ENCODE data around the gene EIF3I.

- no peak for TF ChIP-seq EZH2 (IDR thresholded peaks at IDR 0.05; ENCODE audit: insufficient read depth, poor library complexity, severe bottlenecking)
- no peak for TF ChIP-seq EZH2phosphoT487 (IDR thresholded peaks at IDR 0.05; ENCODE audit: insufficient read depth, low read depth)
Observed at GRCh38 chr1:32197837-32198236, 24.4 kb upstream of the EIF3I start.

Measured in GM23248 (cell line).